B cell (primary cell): ENCODE results near the gene ETFA. TPM values are rescaled to one million over a fixed set of nuclear protein-coding genes. Genes with fewer than 3 reads are reported as not detected.

Experiments
- ATAC-seq: fragments of 200-7000 bp; cut with Tn5 transposase; one replicate; pipeline ENCODE4 v1.10.0; 2021; ENCODE audit warnings: low read depth, mild to moderate bottlenecking, moderate number of reproducible peaks, moderate library complexity
- CTCF ChIA-PET: fragments of 350-600 bp; sonication (Branson Sonifier 250); formaldehyde crosslinking; loops from one replicate; lab custom pipeline; 2021; ENCODE audit warnings: antibody characterized with exemption, inconsistent platforms; lab: Charles Lee
- POLR2A ChIA-PET: fragments of 350-600 bp; sonication (Branson Sonifier 250); formaldehyde crosslinking; loops from one replicate; lab custom pipeline; 2021; ENCODE audit warnings: antibody characterized with exemption; lab: Charles Lee
- DNase-seq: peaks from one replicate; pipeline ENCODE4 v3.0.0; 2013
- H2AFZ ChIP-seq: 2 replicates; pipeline ENCODE4 v1.6.1; 2012; ENCODE audit warnings: mild to moderate bottlenecking, low read depth, low read length; ENCODE audit not compliant: insufficient read depth, poor library complexity, severe bottlenecking
- H3K27ac ChIP-seq, 2 donors: 1 replicate in 1 of 2; 2 replicates in 1 of 2; pipeline ENCODE4 v1.5.1; 2012 to 2013; ENCODE audit warnings: low read length in 2 of 2, mild to moderate bottlenecking in 2 of 2, moderate library complexity in 1 of 2
- H3K27me3 ChIP-seq, 4 experiments: fragments of 200-600 bp in 1 of 4; sonication (generic) in 1 of 4; replicated peaks in 1 of 4; 1 replicate in 2 of 4; 2 replicates in 2 of 4; pipeline versions ENCODE4 v1.6.1 to v1.7.0; 2013 to 2016; ENCODE audit warnings: low read length in 3 of 4, mild to moderate bottlenecking in 2 of 4, mixed read lengths in 1 of 4, moderate library complexity in 1 of 4; ENCODE audit not compliant: insufficient read depth in 4 of 4, control insufficient read depth in 3 of 4; ENCODE audit errors: control extremely low read depth in 1 of 4
- H3K36me3 ChIP-seq, 2 experiments: replicated peaks in 1 of 2; 1 replicate in 1 of 2; 2 replicates in 1 of 2; pipeline versions ENCODE4 v1.6.1 to v1.7.1; 2013; ENCODE audit warnings: low read length in 1 of 2; ENCODE audit not compliant: insufficient read depth in 2 of 2, control insufficient read depth in 1 of 2; ENCODE audit errors: control extremely low read depth in 1 of 2, extremely low read depth in 1 of 2
- H3K4me1 ChIP-seq, 2 donors: fragments of 200-600 bp in 1 of 2; sonication (generic) in 1 of 2; 1 replicate in 1 of 2; 2 replicates in 1 of 2; pipeline versions ENCODE4 v1.5.1 to v1.6.1; 2013 to 2017; ENCODE audit warnings: low read length in 2 of 2; ENCODE audit not compliant: control insufficient read depth in 2 of 2, insufficient read depth in 2 of 2
- H3K4me2 ChIP-seq: replicated peaks from 2 replicates; pipeline ENCODE3; 2012; ENCODE audit warnings: mild to moderate bottlenecking, low read depth, low read length; ENCODE audit not compliant: poor library complexity, severe bottlenecking
- H3K4me3 ChIP-seq, 5 experiments: fragments of 200-600 bp in 1 of 5; sonication (generic) in 1 of 5; 1 replicate in 3 of 5; 2 replicates in 2 of 5; pipeline versions ENCODE4 v1.5.1 to v1.7.0; 2011 to 2016; ENCODE audit warnings: low read length in 4 of 5, mild to moderate bottlenecking in 4 of 5, low read depth in 2 of 5, control low read depth in 1 of 5, moderate library complexity in 1 of 5; ENCODE audit not compliant: insufficient read depth in 1 of 5; ENCODE audit errors: control extremely low read depth in 1 of 5, extremely low read depth in 1 of 5
- H3K79me2 ChIP-seq: fragments of 200-600 bp; sonication (generic); one replicate; pipeline ENCODE4 v1.6.0; 2016; ENCODE audit warnings: low read length; ENCODE audit not compliant: control insufficient read depth, insufficient read depth
- H3K9ac ChIP-seq: fragments of 200-600 bp; sonication (generic); 2 replicates; pipeline ENCODE4 v1.6.1; 2017; ENCODE audit warnings: mild to moderate bottlenecking, low read length, moderate library complexity
- H3K9me3 ChIP-seq, 3 donors: one replicate each; pipeline versions ENCODE4 v1.6.1 to v1.7.1; 2013; ENCODE audit warnings: low read length in 2 of 3; ENCODE audit not compliant: control insufficient read depth in 2 of 3, insufficient read depth in 1 of 3; ENCODE audit errors: control extremely low read depth in 1 of 3
- H4K20me1 ChIP-seq: 2 replicates; pipeline ENCODE4 v1.6.0; 2012; ENCODE audit warnings: mild to moderate bottlenecking, low read length; ENCODE audit not compliant: insufficient read depth, control insufficient read depth, poor library complexity, severe bottlenecking
- H3K27ac Mint-ChIP-seq: one replicate; pipeline ENCODE4 v1.8.0; 2021; ENCODE audit warnings: mixed read lengths
- H3K27me3 Mint-ChIP-seq: one replicate; pipeline ENCODE4 v1.8.0; 2021; ENCODE audit warnings: mixed read lengths
- H3K4me1 Mint-ChIP-seq: one replicate; pipeline ENCODE4 v1.8.0; 2021; ENCODE audit warnings: mixed read lengths
- H3K4me3 Mint-ChIP-seq: one replicate; pipeline ENCODE4 v1.8.0; 2021; ENCODE audit warnings: mixed read lengths
- H3K9me3 Mint-ChIP-seq: one replicate; pipeline ENCODE4 v1.8.0; 2022; ENCODE audit warnings: mixed read lengths; ENCODE audit not compliant: insufficient read depth
- EZH2 ChIP-seq: IDR thresholded peaks from 2 replicates; pipeline ENCODE4 v1.6.1; 2012; ENCODE audit warnings: borderline replicate concordance, low read depth, mild to moderate bottlenecking, moderate library complexity, low read length; ENCODE audit not compliant: insufficient read depth, poor library complexity, severe bottlenecking
- WGBS: methylation state at CpG from one replicate; pipeline ENCODE4 v1.1.5; 2013; ENCODE audit warnings: missing lambda C conversion rate; ENCODE audit not compliant: insufficient coverage; 5-methylcytosine and 5-hydroxymethylcytosine counted together
- intact Hi-C: fragments of 100-400 bp; cut with micrococcal nuclease; formaldehyde crosslinking; loops from one replicate; pipeline ENCODE4 v1.10.0; 2022
- polyA plus RNA-seq: library from polyadenylated mRNA; depleted of rRNA; stranded (reverse); fragments of >200 nt; gene quantifications from 2 replicates; pipeline ENCODE4 v1.2.3, GENCODE V29; 2012
- total RNA-seq, 2 donors: library from RNA; stranded (reverse); fragments of 120-200 nt in 1 of 2; gene quantifications; 1 replicate in 1 of 2; 2 replicates in 1 of 2; pipeline versions ENCODE4 v1.2.3 to v1.2.4, GENCODE V29; 2013 to 2022
- TF ChIP-seq, protein P1 (sequence below): fragments of 200-600 bp; IDR thresholded peaks from one replicate; pipeline ENCODE4 v1.8.0; 2022; ENCODE audit warnings: antibody characterized with exemption, mild to moderate bottlenecking

Gene ETFA
- total and polyA plus RNA-seq, 2 donors (not counting 1 experiment from before 2014, with no cell fraction given), result 34.9 to 68.8 TPM

GRCh38 chr15:76340803-76341365 lies 29.6 kb upstream of the ETFA start:
- 3% methylated on average over 35 of the region's 35 CpGs for WGBS
- no peaks in the 10 kb centered on the region for H3K36me3 ChIP-seq
- intact Hi-C loops, result no loop called here
- ChIA-PET POLR2A (interaction anchor here (1.3 kb wide), 1 partner anchor 29 kb away, joined by 7 read pairs; the partner anchor contains the start of gene ETFA), CTCF (interaction anchor here (1.2 kb wide), 1 partner anchor 106 kb away, joined by 4 read pairs; no protein-coding TSS in a partner anchor)
- H3K4me3 ChIP-seq, result peak overlapping the region; percentile 32 to 73 (median 53)
- peaks cover 74% of the 10 kb centered on the region for H3K27me3 Mint-ChIP-seq
- H3K4me1 ChIP-seq, result peaks cover 78 to 89% of the 10 kb centered on the region in 2 donors
- H3K9me3 ChIP-seq, result peaks cover 3 to 69% (median 10%) of the 10 kb centered on the region in 3 donors
- H4K20me1 ChIP-seq, result peaks cover 41% of the 10 kb centered on the region
- no peak overlapping the region for H3K27ac Mint-ChIP-seq
- peak overlapping the region; percentile 96 for H3K4me2 ChIP-seq
- H3K79me2 ChIP-seq, result no peaks in the 10 kb centered on the region
- peaks cover 62% of the 10 kb centered on the region for H3K4me1 Mint-ChIP-seq
- H3K27me3 ChIP-seq, result peaks cover 6 to 93% (median 77%) of the 10 kb centered on the region in 4 experiments
- no peaks in the 10 kb centered on the region for H3K9me3 Mint-ChIP-seq
- TF ChIP-seq EZH2, result no peak
- TF ChIP-seq, protein P1, sequence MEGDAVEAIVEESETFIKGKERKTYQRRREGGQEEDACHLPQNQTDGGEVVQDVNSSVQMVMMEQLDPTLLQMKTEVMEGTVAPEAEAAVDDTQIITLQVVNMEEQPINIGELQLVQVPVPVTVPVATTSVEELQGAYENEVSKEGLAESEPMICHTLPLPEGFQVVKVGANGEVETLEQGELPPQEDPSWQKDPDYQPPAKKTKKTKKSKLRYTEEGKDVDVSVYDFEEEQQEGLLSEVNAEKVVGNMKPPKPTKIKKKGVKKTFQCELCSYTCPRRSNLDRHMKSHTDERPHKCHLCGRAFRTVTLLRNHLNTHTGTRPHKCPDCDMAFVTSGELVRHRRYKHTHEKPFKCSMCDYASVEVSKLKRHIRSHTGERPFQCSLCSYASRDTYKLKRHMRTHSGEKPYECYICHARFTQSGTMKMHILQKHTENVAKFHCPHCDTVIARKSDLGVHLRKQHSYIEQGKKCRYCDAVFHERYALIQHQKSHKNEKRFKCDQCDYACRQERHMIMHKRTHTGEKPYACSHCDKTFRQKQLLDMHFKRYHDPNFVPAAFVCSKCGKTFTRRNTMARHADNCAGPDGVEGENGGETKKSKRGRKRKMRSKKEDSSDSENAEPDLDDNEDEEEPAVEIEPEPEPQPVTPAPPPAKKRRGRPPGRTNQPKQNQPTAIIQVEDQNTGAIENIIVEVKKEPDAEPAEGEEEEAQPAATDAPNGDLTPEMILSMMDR, result peak; percentile 40
- H3K9ac ChIP-seq, result peak overlapping the region; percentile 70
- DNase-seq (peak; percentile 80), ATAC-seq (peak; percentile 56)
- peak overlapping the region; percentile 75 for H2AFZ ChIP-seq
- no peak overlapping the region for H3K27ac ChIP-seq
- H3K4me3 Mint-ChIP-seq, result peak overlapping the region; percentile 90

GRCh38 chr15:76340198-76340802 lies 29.0 kb upstream of the ETFA start:
- peak overlapping the region; percentile 96 for H3K4me2 ChIP-seq
- Mint-ChIP-seq H3K4me1 (peaks cover 62% of the 10 kb centered on the region), H3K4me3 (peak overlapping the region; percentile 90), H3K9me3 (no peaks in the 10 kb centered on the region), H3K27ac (peak overlapping the region; percentile 51), H3K27me3 (peaks cover 74% of the 10 kb centered on the region)
- no peak overlapping the region for H3K27ac ChIP-seq
- peaks cover 41% of the 10 kb centered on the region for H4K20me1 ChIP-seq
- H3K4me3 ChIP-seq, result peak overlapping the region; percentile 32 to 73 (median 53)
- DNase-seq (peak; percentile 81), ATAC-seq (peak; percentile 12)
- intact Hi-C loops, result no loop called here
- peaks cover 3 to 70% (median 10%) of the 10 kb centered on the region in 3 donors for H3K9me3 ChIP-seq
- H3K27me3 ChIP-seq, result peaks cover 6 to 93% (median 76%) of the 10 kb centered on the region in 4 experiments
- TF ChIP-seq EZH2, result peak; percentile 54
- TF ChIP-seq, protein P1, result no peak
- ChIA-PET POLR2A (interaction anchor here (1.3 kb wide), 1 partner anchor 29 kb away, joined by 7 read pairs; the partner anchor contains the start of gene ETFA), CTCF (no interaction called here)
- peaks cover 78 to 89% of the 10 kb centered on the region in 2 donors for H3K4me1 ChIP-seq
- peak overlapping the region; percentile 75 for H2AFZ ChIP-seq
- 1% methylated on average over 53 of the region's 53 CpGs for WGBS
- H3K79me2 ChIP-seq, result no peaks in the 10 kb centered on the region
- H3K9ac ChIP-seq, result peak overlapping the region; percentile 70
- H3K36me3 ChIP-seq, result no peaks in the 10 kb centered on the region
